ENCODE results near the gene RNF186. TPM values are rescaled to one million over a fixed set of nuclear protein-coding genes. Genes with fewer than 3 reads are reported as not detected.

The RNF186 gene
- polyA plus RNA-seq, 1 of the 3 experiments (the other 2 are of a cell fraction), result not detected

DNA sequence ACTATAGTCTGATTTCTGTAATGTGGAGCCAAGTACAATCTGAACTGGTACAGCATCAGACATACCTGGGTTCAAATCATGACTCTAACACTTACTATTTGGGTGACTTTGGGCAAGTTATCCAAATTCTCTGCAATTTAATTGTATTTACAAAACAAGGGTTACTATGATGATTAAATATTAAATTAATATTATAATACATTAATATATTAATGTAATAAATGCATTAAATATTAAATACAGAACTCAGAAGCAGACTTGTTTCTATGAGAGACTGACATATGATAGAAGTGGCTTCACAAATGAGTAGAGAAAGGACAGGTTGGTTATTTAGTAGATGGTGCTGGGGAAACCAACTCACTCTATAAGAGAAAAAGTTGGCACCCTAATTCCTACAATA is 39.8 kb upstream of the RNF186 start:
- Histone ChIP-seq H3K9me3 (no peaks in the 10 kb centered on the region), H3K4me1 (ENCODE audit: control insufficient read depth in 1 of 2, insufficient read depth in 2 of 2, low read depth in 1 of 2, low read length in 1 of 2) (no peaks in the 10 kb centered on the region; a peak in 1 of 4 replicates), H3F3A (replicated peaks; ENCODE audit: insufficient read depth) (no peaks in the 10 kb centered on the region), H3K9me2 (no peaks in the 10 kb centered on the region), H4K20me1 (ENCODE audit: insufficient read depth) (no peaks in the 10 kb centered on the region), H2AFZ (ENCODE audit: low read depth) (no peak overlapping the region), H3K79me2 (ENCODE audit: insufficient read depth) (no peaks in the 10 kb centered on the region), H3K36me3 (replicated peaks in 1 of 2; ENCODE audit: control insufficient read depth in 1 of 2, insufficient read depth in 2 of 2, low read length in 1 of 2) (no peaks in the 10 kb centered on the region), H3K4me2 (no peak overlapping the region), H3K27ac (ENCODE audit: low read depth in 2 of 2, low read length in 1 of 2) (no peak overlapping the region), H3K27me3 (ENCODE audit: insufficient read depth) (no peaks in the 10 kb centered on the region), H3K4me3 (ENCODE audit: low read depth in 2 of 2, low read length in 1 of 2) (no peak overlapping the region), H3K9ac (no peak overlapping the region)
- TF ChIP-seq MEF2A (IDR thresholded peaks at IDR 0.05; ENCODE audit: borderline replicate concordance, low read depth), result no peak
- no peak for TF ChIP-seq YY1 (IDR thresholded peaks at IDR 0.05; ENCODE audit: low read depth)
- TF ChIP-seq SIN3A (IDR thresholded peaks at IDR 0.05; ENCODE audit: borderline replicate concordance, low read depth, low read length), result no peak
- TF ChIP-seq, protein P1, sequence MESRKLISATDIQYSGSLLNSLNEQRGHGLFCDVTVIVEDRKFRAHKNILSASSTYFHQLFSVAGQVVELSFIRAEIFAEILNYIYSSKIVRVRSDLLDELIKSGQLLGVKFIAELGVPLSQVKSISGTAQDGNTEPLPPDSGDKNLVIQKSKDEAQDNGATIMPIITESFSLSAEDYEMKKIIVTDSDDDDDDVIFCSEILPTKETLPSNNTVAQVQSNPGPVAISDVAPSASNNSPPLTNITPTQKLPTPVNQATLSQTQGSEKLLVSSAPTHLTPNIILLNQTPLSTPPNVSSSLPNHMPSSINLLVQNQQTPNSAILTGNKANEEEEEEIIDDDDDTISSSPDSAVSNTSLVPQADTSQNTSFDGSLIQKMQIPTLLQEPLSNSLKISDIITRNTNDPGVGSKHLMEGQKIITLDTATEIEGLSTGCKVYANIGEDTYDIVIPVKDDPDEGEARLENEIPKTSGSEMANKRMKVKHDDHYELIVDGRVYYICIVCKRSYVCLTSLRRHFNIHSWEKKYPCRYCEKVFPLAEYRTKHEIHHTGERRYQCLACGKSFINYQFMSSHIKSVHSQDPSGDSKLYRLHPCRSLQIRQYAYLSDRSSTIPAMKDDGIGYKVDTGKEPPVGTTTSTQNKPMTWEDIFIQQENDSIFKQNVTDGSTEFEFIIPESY (IDR thresholded peaks at IDR 0.05; ENCODE audit: borderline replicate concordance, low read depth), result no peak
- TF ChIP-seq GABPA (IDR thresholded peaks at IDR 0.05; ENCODE audit: low read depth), result no peak
- no peak for TF ChIP-seq SMC3 (IDR thresholded peaks at IDR 0.05; ENCODE audit: low read depth, low read length)
- TF ChIP-seq NRF1 (IDR thresholded peaks at IDR 0.05; ENCODE audit: low read depth, low read length), result no peak
- TF ChIP-seq RCOR1 (IDR thresholded peaks at IDR 0.05; ENCODE audit: low read length), result no peak
- TF ChIP-seq, protein P2, sequence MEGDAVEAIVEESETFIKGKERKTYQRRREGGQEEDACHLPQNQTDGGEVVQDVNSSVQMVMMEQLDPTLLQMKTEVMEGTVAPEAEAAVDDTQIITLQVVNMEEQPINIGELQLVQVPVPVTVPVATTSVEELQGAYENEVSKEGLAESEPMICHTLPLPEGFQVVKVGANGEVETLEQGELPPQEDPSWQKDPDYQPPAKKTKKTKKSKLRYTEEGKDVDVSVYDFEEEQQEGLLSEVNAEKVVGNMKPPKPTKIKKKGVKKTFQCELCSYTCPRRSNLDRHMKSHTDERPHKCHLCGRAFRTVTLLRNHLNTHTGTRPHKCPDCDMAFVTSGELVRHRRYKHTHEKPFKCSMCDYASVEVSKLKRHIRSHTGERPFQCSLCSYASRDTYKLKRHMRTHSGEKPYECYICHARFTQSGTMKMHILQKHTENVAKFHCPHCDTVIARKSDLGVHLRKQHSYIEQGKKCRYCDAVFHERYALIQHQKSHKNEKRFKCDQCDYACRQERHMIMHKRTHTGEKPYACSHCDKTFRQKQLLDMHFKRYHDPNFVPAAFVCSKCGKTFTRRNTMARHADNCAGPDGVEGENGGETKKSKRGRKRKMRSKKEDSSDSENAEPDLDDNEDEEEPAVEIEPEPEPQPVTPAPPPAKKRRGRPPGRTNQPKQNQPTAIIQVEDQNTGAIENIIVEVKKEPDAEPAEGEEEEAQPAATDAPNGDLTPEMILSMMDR (IDR thresholded peaks at IDR 0.05), result no peak
- no peak for TF ChIP-seq JUND (IDR thresholded peaks at IDR 0.05)
- TF ChIP-seq RFX5 (IDR thresholded peaks at IDR 0.05; ENCODE audit: low read length), result no peak
- no peak for TF ChIP-seq EP300 (IDR thresholded peaks at IDR 0.05; ENCODE audit: borderline replicate concordance in 1 of 2, low read depth in 1 of 2, low read length in 1 of 2)
- no peak for TF ChIP-seq FOXJ3 (CRISPR knock-in tag; IDR thresholded peaks at IDR 0.05)
- no peak for TF ChIP-seq MXI1 (IDR thresholded peaks at IDR 0.05; ENCODE audit: low read depth, low read length)
- TF ChIP-seq, protein P3, sequence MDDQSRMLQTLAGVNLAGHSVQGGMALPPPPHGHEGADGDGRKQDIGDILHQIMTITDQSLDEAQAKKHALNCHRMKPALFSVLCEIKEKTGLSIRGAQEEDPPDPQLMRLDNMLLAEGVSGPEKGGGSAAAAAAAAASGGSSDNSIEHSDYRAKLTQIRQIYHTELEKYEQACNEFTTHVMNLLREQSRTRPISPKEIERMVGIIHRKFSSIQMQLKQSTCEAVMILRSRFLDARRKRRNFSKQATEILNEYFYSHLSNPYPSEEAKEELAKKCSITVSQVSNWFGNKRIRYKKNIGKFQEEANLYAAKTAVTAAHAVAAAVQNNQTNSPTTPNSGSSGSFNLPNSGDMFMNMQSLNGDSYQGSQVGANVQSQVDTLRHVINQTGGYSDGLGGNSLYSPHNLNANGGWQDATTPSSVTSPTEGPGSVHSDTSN (IDR thresholded peaks at IDR 0.05), result no peak
- TF ChIP-seq, protein P4, sequence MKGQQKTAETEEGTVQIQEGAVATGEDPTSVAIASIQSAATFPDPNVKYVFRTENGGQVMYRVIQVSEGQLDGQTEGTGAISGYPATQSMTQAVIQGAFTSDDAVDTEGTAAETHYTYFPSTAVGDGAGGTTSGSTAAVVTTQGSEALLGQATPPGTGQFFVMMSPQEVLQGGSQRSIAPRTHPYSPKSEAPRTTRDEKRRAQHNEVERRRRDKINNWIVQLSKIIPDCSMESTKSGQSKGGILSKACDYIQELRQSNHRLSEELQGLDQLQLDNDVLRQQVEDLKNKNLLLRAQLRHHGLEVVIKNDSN (IDR thresholded peaks at IDR 0.05; ENCODE audit: borderline replicate concordance, low read depth), result no peak
- TF ChIP-seq, protein P5, sequence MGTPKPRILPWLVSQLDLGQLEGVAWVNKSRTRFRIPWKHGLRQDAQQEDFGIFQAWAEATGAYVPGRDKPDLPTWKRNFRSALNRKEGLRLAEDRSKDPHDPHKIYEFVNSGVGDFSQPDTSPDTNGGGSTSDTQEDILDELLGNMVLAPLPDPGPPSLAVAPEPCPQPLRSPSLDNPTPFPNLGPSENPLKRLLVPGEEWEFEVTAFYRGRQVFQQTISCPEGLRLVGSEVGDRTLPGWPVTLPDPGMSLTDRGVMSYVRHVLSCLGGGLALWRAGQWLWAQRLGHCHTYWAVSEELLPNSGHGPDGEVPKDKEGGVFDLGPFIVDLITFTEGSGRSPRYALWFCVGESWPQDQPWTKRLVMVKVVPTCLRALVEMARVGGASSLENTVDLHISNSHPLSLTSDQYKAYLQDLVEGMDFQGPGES (IDR thresholded peaks at IDR 0.05; ENCODE audit: low read depth, low read length), result no peak
- DNase-seq, result no peak
- ChIA-PET POLR2A (no interaction called here), CTCF (interaction anchor here (0.6 to 1.3 kb wide), 2 partner anchors 138 to 302 kb away, joined by 3 to 5 read pairs; no protein-coding TSS in a partner anchor)

All from SK-N-SH (cell line).